HEK293T (cell line): ENCODE data around the gene IBA57.

ENCODE experiments used
- ARNT ChIP-seq: fragments of 450-650 bp; IDR thresholded peaks from 2 replicates; pipeline ENCODE4 v1.6.1; 2017; ENCODE audit warnings: mild to moderate bottlenecking
- BHLHE40 ChIP-seq: fragments of 450-650 bp; IDR thresholded peaks from 2 replicates; pipeline ENCODE4 v1.6.1; 2016; ENCODE audit warnings: mild to moderate bottlenecking, moderate library complexity, borderline replicate concordance
- FOXM1 ChIP-seq: fragments of 450-650 bp; IDR thresholded peaks from 2 replicates; pipeline ENCODE4 v1.6.1; 2017; ENCODE audit warnings: mild to moderate bottlenecking, borderline replicate concordance
- HDGF ChIP-seq: fragments of 450-650 bp; IDR thresholded peaks from 2 replicates; pipeline ENCODE4 v1.6.1; 2017; ENCODE audit warnings: antibody characterized with exemption, borderline replicate concordance
- L3MBTL2 ChIP-seq: fragments of 450-650 bp; conservative IDR thresholded peaks from 2 replicates; pipeline ENCODE4 v1.6.1; 2016; ENCODE audit warnings: mild to moderate bottlenecking
- LEF1 ChIP-seq: fragments of 450-650 bp; IDR thresholded peaks from 2 replicates; pipeline ENCODE4 v1.6.1; 2017; ENCODE audit warnings: mild to moderate bottlenecking, borderline replicate concordance
- NFRKB ChIP-seq: fragments of 450-650 bp; IDR thresholded peaks from 2 replicates; pipeline ENCODE4 v1.6.1; 2016; ENCODE audit warnings: mild to moderate bottlenecking, moderate library complexity
- PKNOX1 ChIP-seq: fragments of 450-650 bp; IDR thresholded peaks from 2 replicates; pipeline ENCODE4 v1.6.1; 2016
- SP1 ChIP-seq: fragments of 450-650 bp; IDR thresholded peaks from 2 replicates; pipeline ENCODE4 v1.6.1; 2017
- SUZ12 ChIP-seq: fragments of 450-650 bp; IDR thresholded peaks from 2 replicates; pipeline ENCODE4 v1.6.1; 2016; ENCODE audit warnings: mild to moderate bottlenecking
- TARDBP ChIP-seq: fragments of 450-650 bp; IDR thresholded peaks from 2 replicates; pipeline ENCODE4 v1.6.1; 2016
- ZNF384 ChIP-seq: fragments of 450-650 bp; IDR thresholded peaks from 2 replicates; pipeline ENCODE4 v1.6.1; 2016

DNA sequence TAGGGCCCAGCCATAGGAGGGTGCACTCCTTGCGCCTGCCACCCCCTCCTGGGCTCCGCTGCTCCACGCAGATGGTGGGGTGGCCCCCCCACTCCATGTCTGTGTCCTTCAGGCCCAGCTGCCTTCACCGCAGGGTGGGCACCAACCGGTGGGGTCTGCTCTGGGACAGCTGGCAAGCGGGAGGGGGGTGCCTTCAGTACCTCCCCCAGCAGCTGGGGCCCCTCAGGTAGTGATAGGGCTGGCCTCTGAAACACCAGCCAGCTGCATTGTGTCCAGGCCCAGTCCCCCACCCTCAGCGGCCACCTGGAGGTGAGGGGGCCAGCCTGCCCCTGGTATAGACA is 15.5 kb upstream of the IBA57 start:
- TF ChIP-seq L3MBTL2 = no peak
- TF ChIP-seq TARDBP = no peak
- TF ChIP-seq FOXM1 = no peak
- TF ChIP-seq BHLHE40 = no peak
- no peak for TF ChIP-seq HDGF
- TF ChIP-seq NFRKB = no peak
- TF ChIP-seq ZNF384 = no peak
- no peak for TF ChIP-seq SP1
- no peak for TF ChIP-seq LEF1
- TF ChIP-seq SUZ12 = no peak
- TF ChIP-seq PKNOX1 = no peak
- no peak for TF ChIP-seq ARNT
